Gastrocnemius medialis (tissue), 4 donors: ENCODE data around the gene PRIM2.

Experiments used
- POLR2A ChIP-seq, 2 donors: fragments of 450-650 bp; IDR thresholded peaks; one replicate each; pipeline ENCODE4 v1.6.1; 2017; ENCODE audit warnings: antibody characterized with exemption in 2 of 2, mild to moderate bottlenecking in 2 of 2, moderate library complexity in 2 of 2
- TF ChIP-seq, protein P1 (sequence below), 5 experiments: fragments of 450-650 bp in 3 of 5; fragments of 200-600 bp in 2 of 5; sonication (generic) in 2 of 5; IDR thresholded peaks in 4 of 5; conservative IDR thresholded peaks in 1 of 5; 1 replicate in 4 of 5; 2 replicates in 1 of 5; pipeline ENCODE4 v1.5.1; 2016 to 2019; ENCODE audit warnings: antibody characterized with exemption in 5 of 5, mild to moderate bottlenecking in 3 of 5, moderate library complexity in 3 of 5

DNA sequence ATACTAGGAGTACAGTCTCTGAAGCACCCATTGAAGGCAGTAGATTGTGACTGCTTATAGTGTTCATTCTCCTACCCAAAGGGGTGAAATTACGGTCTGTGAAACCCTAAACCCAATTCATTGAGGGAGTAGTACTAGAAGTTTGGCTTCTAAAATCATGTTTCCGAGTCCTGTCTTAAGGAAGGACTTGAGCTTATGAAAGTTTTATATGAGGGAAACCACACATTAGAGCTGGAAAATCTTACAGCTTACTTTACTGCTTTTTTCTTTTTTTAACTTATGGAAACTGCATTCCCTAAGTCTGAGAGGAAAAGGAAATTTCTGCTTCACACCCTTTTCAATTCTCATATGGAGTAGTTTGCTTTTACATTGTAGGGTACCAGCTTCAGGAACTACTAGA lies 38.4 kb upstream of the PRIM2 start:
- TF ChIP-seq, protein P1, sequence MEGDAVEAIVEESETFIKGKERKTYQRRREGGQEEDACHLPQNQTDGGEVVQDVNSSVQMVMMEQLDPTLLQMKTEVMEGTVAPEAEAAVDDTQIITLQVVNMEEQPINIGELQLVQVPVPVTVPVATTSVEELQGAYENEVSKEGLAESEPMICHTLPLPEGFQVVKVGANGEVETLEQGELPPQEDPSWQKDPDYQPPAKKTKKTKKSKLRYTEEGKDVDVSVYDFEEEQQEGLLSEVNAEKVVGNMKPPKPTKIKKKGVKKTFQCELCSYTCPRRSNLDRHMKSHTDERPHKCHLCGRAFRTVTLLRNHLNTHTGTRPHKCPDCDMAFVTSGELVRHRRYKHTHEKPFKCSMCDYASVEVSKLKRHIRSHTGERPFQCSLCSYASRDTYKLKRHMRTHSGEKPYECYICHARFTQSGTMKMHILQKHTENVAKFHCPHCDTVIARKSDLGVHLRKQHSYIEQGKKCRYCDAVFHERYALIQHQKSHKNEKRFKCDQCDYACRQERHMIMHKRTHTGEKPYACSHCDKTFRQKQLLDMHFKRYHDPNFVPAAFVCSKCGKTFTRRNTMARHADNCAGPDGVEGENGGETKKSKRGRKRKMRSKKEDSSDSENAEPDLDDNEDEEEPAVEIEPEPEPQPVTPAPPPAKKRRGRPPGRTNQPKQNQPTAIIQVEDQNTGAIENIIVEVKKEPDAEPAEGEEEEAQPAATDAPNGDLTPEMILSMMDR (IDR thresholded peaks at IDR 0.05 in 4 of 5, conservative IDR thresholded peaks at IDR 0.05 in 1 of 5), result no peak
- no peak for TF ChIP-seq POLR2A (IDR thresholded peaks at IDR 0.05)
